GM23338 (cell line): Measurements from ENCODE around the gene RBFOX1. TPM values are rescaled to one million over a fixed set of nuclear protein-coding genes. Genes with fewer than 3 reads are reported as not detected.

Source experiments
- ATAC-seq: fragments of 200-7000 bp; cut with Tn5 transposase; 3 replicates; pipeline ENCODE4 v1.9.1; 2020
- DNase-seq: peaks from one replicate; pipeline ENCODE4 v3.0.0-alpha.2; 2015; ENCODE audit warnings: low spot score
- H2AFZ ChIP-seq: fragments of 200-600 bp; sonication (generic); 2 replicates; pipeline ENCODE4 v1.8.0; 2016; ENCODE audit warnings: antibody characterized with exemption, mild to moderate bottlenecking, moderate library complexity
- H3F3A ChIP-seq: fragments of 200-600 bp; sonication (generic); replicated peaks from 2 replicates; pipeline ENCODE4 v1.8.0; 2017; ENCODE audit warnings: antibody characterized with exemption, mixed run types, low read depth
- H3K27ac ChIP-seq: fragments of 200-600 bp; sonication (generic); 2 replicates; pipeline ENCODE4 v1.6.1; 2016; ENCODE audit warnings: low read depth
- H3K27me3 ChIP-seq: fragments of 200-600 bp; sonication (generic); 2 replicates; pipeline ENCODE4 v1.8.0; 2016; ENCODE audit warnings: mild to moderate bottlenecking, mixed run types, moderate library complexity; ENCODE audit not compliant: insufficient read depth
- H3K36me3 ChIP-seq: fragments of 200-600 bp; sonication (generic); 2 replicates; pipeline ENCODE4 v1.8.0; 2016; ENCODE audit warnings: mild to moderate bottlenecking; ENCODE audit not compliant: insufficient read depth
- H3K4me1 ChIP-seq: fragments of 200-600 bp; sonication (generic); 2 replicates; pipeline ENCODE4 v1.8.0; 2016; ENCODE audit warnings: mild to moderate bottlenecking, moderate library complexity; ENCODE audit not compliant: insufficient read depth
- H3K4me2 ChIP-seq: fragments of 200-600 bp; sonication (generic); 2 replicates; pipeline ENCODE4 v1.7.1; 2017; ENCODE audit warnings: mixed run types
- H3K4me3 ChIP-seq: fragments of 200-600 bp; sonication (generic); 2 replicates; pipeline ENCODE4 v1.6.1; 2016; ENCODE audit warnings: mixed run types
- H3K79me2 ChIP-seq: fragments of 200-600 bp; sonication (generic); replicated peaks from 2 replicates; pipeline ENCODE4 v1.8.0; 2017; ENCODE audit warnings: mild to moderate bottlenecking; ENCODE audit not compliant: insufficient read depth
- H3K9me2 ChIP-seq: fragments of 200-600 bp; sonication (generic); 2 replicates; pipeline ENCODE4 v1.8.0; 2017; ENCODE audit not compliant: insufficient read depth
- H4K20me1 ChIP-seq: fragments of 200-600 bp; sonication (generic); replicated peaks from 2 replicates; pipeline ENCODE4 v1.8.0; 2017; ENCODE audit warnings: mild to moderate bottlenecking; ENCODE audit not compliant: insufficient read depth
- H3K27ac Mint-ChIP-seq: 2 replicates; pipeline ENCODE4 v1.8.0; 2020; ENCODE audit warnings: inconsistent platforms, mild to moderate bottlenecking, moderate library complexity, mixed read lengths
- H3K27me3 Mint-ChIP-seq: 3 replicates; pipeline ENCODE4 v1.8.0; 2022; ENCODE audit warnings: low read depth, mild to moderate bottlenecking, moderate library complexity, mixed read lengths, inconsistent platforms; ENCODE audit not compliant: insufficient read depth, poor library complexity
- H3K36me3 Mint-ChIP-seq: 3 replicates; pipeline ENCODE4 v1.8.0; 2021; ENCODE audit warnings: low read depth, mild to moderate bottlenecking, inconsistent platforms, moderate library complexity, mixed read lengths
- H3K4me1 Mint-ChIP-seq: 3 replicates; pipeline ENCODE4 v1.8.0; 2020; ENCODE audit warnings: mild to moderate bottlenecking, inconsistent platforms, mixed read lengths
- H3K4me3 Mint-ChIP-seq: 3 replicates; pipeline ENCODE4 v1.8.0; 2021; ENCODE audit warnings: moderate library complexity, mild to moderate bottlenecking, inconsistent platforms, mixed read lengths
- H3K9me3 Mint-ChIP-seq: 3 replicates; pipeline ENCODE4 v1.8.0; 2020; ENCODE audit warnings: moderate library complexity, mild to moderate bottlenecking, inconsistent platforms, mixed read lengths
- CREB1 ChIP-seq: fragments of 250-450 bp; sonication (Bioruptor Pico); IDR thresholded peaks from 2 replicates; pipeline ENCODE4 v1.5.0; 2020; ENCODE audit warnings: low read depth, mild to moderate bottlenecking, moderate library complexity
- CTCF ChIP-seq, 2 experiments: fragments of 200-600 bp in 1 of 2; sonication (generic) in 1 of 2; conservative IDR thresholded peaks; 2 replicates each; pipeline versions ENCODE4 v1.5.1 to v1.6.1; 2016 to 2017; ENCODE audit warnings: antibody characterized with exemption in 2 of 2, low read depth in 2 of 2, mild to moderate bottlenecking in 2 of 2, moderate library complexity in 1 of 2
- EZH2 ChIP-seq: fragments of 200-600 bp; sonication (generic); IDR thresholded peaks from one replicate; pipeline ENCODE4 v1.8.0; 2017; ENCODE audit warnings: antibody characterized with exemption, mild to moderate bottlenecking, low read depth; ENCODE audit not compliant: unreplicated experiment
- EZH2phosphoT487 ChIP-seq: fragments of 200-600 bp; sonication (generic); IDR thresholded peaks from one replicate; pipeline ENCODE4 v1.8.1; 2018; ENCODE audit warnings: antibody characterized with exemption; ENCODE audit not compliant: unreplicated experiment
- JUNB ChIP-seq: IDR thresholded peaks from one replicate; pipeline ENCODE4 v1.6.1; 2016; ENCODE audit warnings: antibody characterized with exemption; ENCODE audit not compliant: unreplicated experiment
- POLR2AphosphoS5 ChIP-seq: IDR thresholded peaks from 2 replicates; pipeline ENCODE4 v1.6.1; 2016; ENCODE audit warnings: antibody characterized with exemption, low read depth
- STAT1 ChIP-seq: IDR thresholded peaks from one replicate; pipeline ENCODE4 v1.6.1; 2016; ENCODE audit warnings: antibody characterized with exemption; ENCODE audit not compliant: unreplicated experiment
- ZNF114 ChIP-seq: fragments of 250-450 bp; sonication (Bioruptor Pico); IDR thresholded peaks from 2 replicates; pipeline ENCODE4 v1.5.0; 2020; ENCODE audit warnings: mild to moderate bottlenecking, moderate library complexity
- ZNF331 ChIP-seq: fragments of 250-450 bp; sonication (Bioruptor Pico); IDR thresholded peaks from 2 replicates; pipeline ENCODE4 v1.5.0; 2020; ENCODE audit warnings: low read depth, mild to moderate bottlenecking, moderate library complexity
- ZNF462 ChIP-seq: fragments of 250-450 bp; sonication (Bioruptor Pico); IDR thresholded peaks from 2 replicates; pipeline ENCODE4 v1.5.0; 2020; ENCODE audit warnings: mild to moderate bottlenecking, moderate library complexity
- long read RNA-seq: library from polyadenylated mRNA; unstranded; transcript quantifications from one replicate; pipeline ENCODE4 v2.0.0, GENCODE V29; 2020; ENCODE audit not compliant: unreplicated experiment
- polyA plus RNA-seq: library from polyadenylated mRNA; unstranded; fragments of >200 nt; fragmentation: Nextera tagmentation; extraction: Ambion mirVana; gene quantifications from 2 replicates; pipeline ENCODE4 v1.2.1, GENCODE V29; 2016
- total RNA-seq: library from RNA; depleted of rRNA; stranded (reverse); fragments of >200 nt; shearing (Covaris generic); gene quantifications from 2 replicates; pipeline ENCODE4 v1.2.3, GENCODE V29; 2014; rRNA removed
- TF ChIP-seq, protein P1 (sequence below): IDR thresholded peaks from one replicate; pipeline ENCODE4 v1.6.1; 2018; ENCODE audit warnings: antibody characterized with exemption; ENCODE audit not compliant: unreplicated experiment

The RBFOX1 gene
- total RNA-seq = 0.62 and 2.5 TPM in 2 replicates
- polyA plus RNA-seq = 1.4 and 3.6 TPM in 2 replicates
- long read RNA-seq = 0 reads

GRCh38 chr16:7332611-7333010, at the start of gene RBFOX1:
TSS of gene RBFOX1 (plus strand) at chr16:7332845.
- Mint-ChIP-seq H3K4me3 (no peak within 1 kb of the TSS), H3K36me3 (no peaks in the 10 kb centered on the region), H3K27me3 (no peaks in the 10 kb centered on the region), H3K27ac (no peak within 1 kb of the TSS), H3K9me3 (peaks cover 5% of the 10 kb centered on the region; the same call in 2 of the 3 replicates), H3K4me1 (peaks cover 6% of the 10 kb centered on the region)
- no peaks in the 10 kb centered on the region for H3K4me1 ChIP-seq
- H3K27ac ChIP-seq = no peak within 1 kb of the TSS
- no peaks in the 10 kb centered on the region for H3K9me2 ChIP-seq
- no peak for TF ChIP-seq STAT1
- TF ChIP-seq POLR2AphosphoS5 = no peak
- TF ChIP-seq EZH2phosphoT487 = no peak
- TF ChIP-seq ZNF331 = no peak
- no peak for TF ChIP-seq EZH2
- no peak for TF ChIP-seq CREB1 (CRISPR knock-in tag)
- no peak for TF ChIP-seq JUNB
- ATAC-seq = no peak
- no peaks in the 10 kb centered on the region for H4K20me1 ChIP-seq
- H3K4me3 ChIP-seq = no peak within 1 kb of the TSS
- no peak for DNase-seq
- H3K4me2 ChIP-seq = no peak within 1 kb of the TSS
- H3K36me3 ChIP-seq = no peaks in the 10 kb centered on the region
- no peaks in the 10 kb centered on the region for H3K79me2 ChIP-seq
- H3K27me3 ChIP-seq = no peaks in the 10 kb centered on the region
- H3F3A ChIP-seq = no peaks in the 10 kb centered on the region
- no peak within 1 kb of the TSS for H2AFZ ChIP-seq

- Histone ChIP-seq H3K27ac (no peak overlapping the region), H3K27me3 (no peaks in the 10 kb centered on the region), H3K4me2 (no peak overlapping the region), H4K20me1 (no peaks in the 10 kb centered on the region), H3K79me2 (no peaks in the 10 kb centered on the region), H3K9me2 (no peaks in the 10 kb centered on the region), H3K4me1 (no peaks in the 10 kb centered on the region), H3F3A (no peaks in the 10 kb centered on the region), H3K4me3 (no peak overlapping the region), H2AFZ (no peak overlapping the region), H3K36me3 (no peaks in the 10 kb centered on the region)
- no peak overlapping the region for H3K27ac Mint-ChIP-seq
- DNase-seq = no peak
- no peaks in the 10 kb centered on the region for H3K27me3 Mint-ChIP-seq
- H3K9me3 Mint-ChIP-seq = peaks cover 44% of the 10 kb centered on the region
- H3K4me3 Mint-ChIP-seq = no peak overlapping the region
- ATAC-seq = no peak
- no peaks in the 10 kb centered on the region for H3K4me1 Mint-ChIP-seq
- H3K36me3 Mint-ChIP-seq = peaks cover 9% of the 10 kb centered on the region; the same call in 1 of the 3 replicates
- no peak for TF ChIP-seq EZH2
- TF ChIP-seq ZNF462 = no peak
- TF ChIP-seq, protein P1, sequence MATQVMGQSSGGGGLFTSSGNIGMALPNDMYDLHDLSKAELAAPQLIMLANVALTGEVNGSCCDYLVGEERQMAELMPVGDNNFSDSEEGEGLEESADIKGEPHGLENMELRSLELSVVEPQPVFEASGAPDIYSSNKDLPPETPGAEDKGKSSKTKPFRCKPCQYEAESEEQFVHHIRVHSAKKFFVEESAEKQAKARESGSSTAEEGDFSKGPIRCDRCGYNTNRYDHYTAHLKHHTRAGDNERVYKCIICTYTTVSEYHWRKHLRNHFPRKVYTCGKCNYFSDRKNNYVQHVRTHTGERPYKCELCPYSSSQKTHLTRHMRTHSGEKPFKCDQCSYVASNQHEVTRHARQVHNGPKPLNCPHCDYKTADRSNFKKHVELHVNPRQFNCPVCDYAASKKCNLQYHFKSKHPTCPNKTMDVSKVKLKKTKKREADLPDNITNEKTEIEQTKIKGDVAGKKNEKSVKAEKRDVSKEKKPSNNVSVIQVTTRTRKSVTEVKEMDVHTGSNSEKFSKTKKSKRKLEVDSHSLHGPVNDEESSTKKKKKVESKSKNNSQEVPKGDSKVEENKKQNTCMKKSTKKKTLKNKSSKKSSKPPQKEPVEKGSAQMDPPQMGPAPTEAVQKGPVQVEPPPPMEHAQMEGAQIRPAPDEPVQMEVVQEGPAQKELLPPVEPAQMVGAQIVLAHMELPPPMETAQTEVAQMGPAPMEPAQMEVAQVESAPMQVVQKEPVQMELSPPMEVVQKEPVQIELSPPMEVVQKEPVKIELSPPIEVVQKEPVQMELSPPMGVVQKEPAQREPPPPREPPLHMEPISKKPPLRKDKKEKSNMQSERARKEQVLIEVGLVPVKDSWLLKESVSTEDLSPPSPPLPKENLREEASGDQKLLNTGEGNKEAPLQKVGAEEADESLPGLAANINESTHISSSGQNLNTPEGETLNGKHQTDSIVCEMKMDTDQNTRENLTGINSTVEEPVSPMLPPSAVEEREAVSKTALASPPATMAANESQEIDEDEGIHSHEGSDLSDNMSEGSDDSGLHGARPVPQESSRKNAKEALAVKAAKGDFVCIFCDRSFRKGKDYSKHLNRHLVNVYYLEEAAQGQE = no peak
- TF ChIP-seq CTCF (conservative IDR thresholded peaks at IDR 0.05; ENCODE audit: low read depth in 2 of 2) = no peak
- TF ChIP-seq STAT1 = no peak
- TF ChIP-seq EZH2phosphoT487 = no peak
- TF ChIP-seq POLR2AphosphoS5 = no peak
- no peak for TF ChIP-seq ZNF331
- no peak for TF ChIP-seq ZNF114
Observed at GRCh38 chr16:7284780-7285179, 47.9 kb upstream of the RBFOX1 start.
